GM18517 (cell line): ENCODE results near the gene MOV10.

Experiments used
- ATAC-seq: cut with Tn5 transposase; IDR thresholded peaks from one replicate; pipeline ENCODE4 v1.9.1; 2021; ENCODE audit warnings: mild to moderate bottlenecking, moderate library complexity; ENCODE audit not compliant: unreplicated experiment

Gene MOV10

DNA sequence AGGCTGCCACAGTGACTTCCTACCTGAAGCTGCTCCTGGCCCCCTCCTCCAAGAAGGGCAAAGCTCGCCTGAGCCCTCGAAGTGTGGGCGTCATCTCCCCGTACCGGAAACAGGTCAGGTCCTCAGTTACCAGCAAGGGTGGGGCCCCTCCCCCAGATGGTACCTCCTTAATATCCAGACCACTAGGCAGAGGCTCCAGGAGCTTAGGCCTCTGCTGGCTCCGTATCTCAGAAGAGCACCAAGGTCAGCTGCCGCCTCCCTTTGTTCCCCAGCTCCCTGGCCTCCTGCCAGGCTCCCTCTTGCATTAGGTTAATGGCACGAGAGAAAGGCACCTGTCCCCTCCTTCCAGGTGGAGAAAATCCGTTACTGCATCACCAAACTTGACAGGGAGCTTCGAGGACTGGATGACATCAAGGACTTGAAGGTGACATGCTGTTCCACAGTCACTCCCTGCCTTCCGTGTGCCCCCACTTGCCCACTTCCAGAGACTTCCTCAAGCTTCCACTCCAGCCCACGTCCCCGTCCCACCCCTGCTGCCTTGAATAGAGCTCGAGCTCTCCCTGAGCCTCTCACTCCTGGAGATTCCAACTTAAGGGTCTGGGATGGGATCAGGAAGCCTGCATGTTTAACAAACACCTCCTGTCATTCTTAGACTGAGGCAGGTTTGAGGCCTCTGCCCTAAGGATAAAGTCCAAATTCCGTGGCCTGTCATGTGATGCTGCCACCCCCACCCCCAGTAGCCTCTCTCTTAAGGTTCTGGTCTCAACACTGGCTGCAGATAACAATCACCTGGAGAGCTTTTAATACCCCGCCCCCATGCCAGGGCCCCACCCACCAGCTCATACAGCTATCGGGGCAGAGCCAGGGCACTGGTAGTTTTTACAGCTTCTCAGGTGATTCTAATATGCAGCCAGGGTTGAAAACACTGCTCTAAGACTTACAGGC is 24.2 kb downstream of the MOV10 start:
- ATAC-seq = no peak

DNA sequence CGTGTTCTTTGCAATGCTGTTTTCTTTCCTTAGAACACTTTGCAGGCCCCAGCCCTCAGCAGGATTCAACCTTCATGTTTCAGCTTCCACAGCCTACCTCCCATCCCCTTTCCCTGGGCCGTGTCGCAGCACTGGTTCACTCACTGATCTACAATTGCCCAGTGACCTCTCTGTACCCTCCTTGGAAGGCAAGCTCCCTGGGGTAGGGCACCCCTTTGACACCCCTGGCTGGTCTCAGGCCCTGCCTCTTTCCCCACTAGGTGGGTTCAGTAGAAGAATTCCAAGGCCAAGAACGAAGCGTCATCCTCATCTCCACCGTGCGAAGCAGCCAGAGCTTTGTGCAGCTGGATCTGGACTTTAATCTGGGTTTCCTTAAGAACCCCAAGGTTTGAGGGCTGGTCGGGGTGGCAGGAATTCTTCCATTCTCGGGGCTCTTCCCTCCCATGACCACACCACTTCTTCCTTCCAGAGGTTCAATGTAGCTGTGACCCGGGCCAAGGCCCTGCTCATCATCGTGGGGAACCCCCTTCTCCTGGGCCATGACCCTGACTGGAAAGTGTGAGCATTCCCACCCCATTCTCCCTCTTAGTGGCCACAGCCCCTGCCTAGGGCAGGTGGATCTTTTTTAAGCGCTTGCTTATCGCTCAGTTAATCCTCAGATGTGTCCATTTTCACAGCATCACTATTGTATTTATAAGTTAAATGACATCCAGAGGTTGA is 25.1 kb downstream of the MOV10 start:
- no peak for ATAC-seq

GRCh38 chr1:112700290-112701226 is 26.1 kb downstream of the MOV10 start:
- ATAC-seq = peak; percentile 42

DNA sequence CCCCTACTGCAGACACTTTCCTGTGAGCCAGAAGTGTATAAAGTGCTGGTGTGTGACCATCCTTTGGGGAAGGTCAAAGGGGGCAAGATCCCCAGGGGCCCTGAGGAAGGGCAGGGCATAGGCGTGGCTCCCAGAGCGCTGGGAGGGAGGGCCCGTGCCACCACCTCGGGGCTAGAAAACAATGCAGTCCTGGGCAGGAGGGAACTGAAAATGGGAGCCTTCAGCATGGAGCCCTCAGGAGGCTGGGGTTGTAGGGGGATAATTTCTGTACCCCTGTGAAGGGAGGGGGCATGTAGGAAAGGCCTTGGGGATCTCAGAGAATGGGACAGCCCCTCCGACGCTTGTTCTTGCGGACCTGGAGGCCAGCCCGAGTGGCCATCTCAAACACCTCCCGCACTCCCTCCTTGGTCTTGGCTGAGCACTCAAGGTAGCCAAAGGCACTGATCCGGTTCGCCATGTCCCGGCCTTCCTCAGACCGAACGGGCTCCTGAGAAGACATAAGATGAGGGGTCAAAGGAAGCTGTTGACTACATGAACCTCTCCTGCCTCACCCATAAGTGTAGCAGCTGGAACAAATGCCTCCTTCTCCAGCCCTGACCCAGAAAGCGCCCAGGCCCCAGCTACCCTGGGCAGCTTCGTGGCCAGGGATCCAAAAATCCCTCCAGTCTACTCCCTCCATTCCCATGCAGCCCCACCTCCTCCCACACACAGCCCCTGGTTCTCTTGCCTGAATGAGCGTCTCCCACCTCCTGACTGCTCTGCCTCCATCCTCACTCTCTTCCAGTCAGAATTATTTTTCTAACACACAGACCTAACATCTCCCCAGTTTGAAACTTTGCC is 27.0 kb downstream of the MOV10 start:
- ATAC-seq = no peak

DNA sequence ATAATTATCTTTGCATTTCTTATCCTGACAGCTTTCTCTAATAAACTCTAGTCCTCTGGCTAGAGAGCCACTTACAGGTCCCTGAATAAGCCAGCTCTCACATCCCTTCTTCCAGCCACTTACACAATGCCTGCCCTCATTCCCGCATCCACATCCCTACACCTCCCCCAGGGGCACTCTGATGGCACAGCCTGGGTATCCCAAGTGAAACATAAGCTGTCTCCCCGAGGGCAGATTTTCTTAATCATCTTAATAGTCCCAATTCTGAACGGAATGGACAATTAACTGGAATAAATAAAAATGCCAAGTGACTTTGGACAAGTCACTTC is 27.6 kb downstream of the MOV10 start:
- no peak for ATAC-seq

- no peak for ATAC-seq
These were observed 28.2 kb downstream of the MOV10 start for GRCh38 chr1:112702420-112703261.

- ATAC-seq = no peak
These were observed 29.2 kb downstream of the MOV10 start for GRCh38 chr1:112703706-112704105.

DNA sequence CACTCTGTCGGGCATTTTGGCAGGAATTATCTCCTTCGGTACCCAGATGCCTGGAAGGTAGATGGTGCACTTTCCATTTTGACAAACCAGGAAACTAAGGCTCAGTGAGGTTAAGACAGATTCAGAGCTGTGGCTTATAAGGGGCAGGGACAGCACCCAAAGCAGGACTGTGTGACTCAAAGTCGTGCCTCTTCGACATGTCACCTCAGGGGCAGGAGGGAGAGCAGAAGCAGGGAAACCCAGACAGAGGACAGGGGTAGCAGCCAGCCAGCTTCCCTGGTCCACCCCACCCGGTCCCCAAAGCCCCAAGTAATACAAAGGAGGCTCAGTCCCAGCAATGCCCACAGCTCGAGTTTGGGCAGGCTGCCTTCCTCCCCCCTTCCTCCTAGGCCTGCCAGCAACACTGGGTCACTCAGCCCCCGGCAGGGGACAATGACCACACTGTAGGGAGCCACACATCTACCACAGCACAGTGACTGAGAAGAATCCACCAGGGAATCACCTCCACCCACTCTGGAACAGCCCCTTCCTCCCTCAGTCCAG is 30.0 kb downstream of the MOV10 start:
- ATAC-seq = no peak

DNA sequence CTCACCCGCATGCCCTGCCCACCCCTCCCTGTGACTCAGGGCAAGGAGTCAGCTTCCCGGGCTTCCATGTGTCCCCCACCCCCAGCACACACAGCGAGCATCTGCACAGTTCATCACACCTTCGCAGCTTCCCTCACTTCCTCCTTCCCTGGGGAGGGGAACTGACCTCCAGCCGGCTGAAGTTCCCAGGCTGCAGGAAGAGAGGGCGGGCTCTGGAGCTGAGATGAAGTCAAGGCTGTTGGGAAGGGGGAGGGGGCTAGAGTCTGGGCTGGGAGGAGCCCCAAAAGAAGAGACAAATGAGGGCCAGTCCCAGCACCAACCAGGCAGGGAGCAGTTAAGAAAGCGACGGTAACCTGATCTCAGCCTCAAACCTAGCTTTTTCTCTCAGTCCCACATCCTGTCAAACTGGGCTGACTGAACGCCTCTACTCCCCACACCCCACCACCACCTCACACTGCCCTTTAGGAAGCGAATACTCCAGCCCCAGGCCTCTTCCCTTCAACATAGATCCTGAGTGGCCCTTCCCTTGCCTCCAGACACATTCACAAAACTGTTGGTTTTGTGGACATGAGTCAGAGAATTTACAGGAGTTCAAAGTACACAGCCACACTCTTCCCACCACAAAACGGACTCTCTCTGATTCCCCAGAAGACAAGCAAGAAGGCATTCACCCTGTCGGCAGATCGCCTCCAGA is 30.6 kb downstream of the MOV10 start:
- peak; percentile 51 for ATAC-seq

DNA sequence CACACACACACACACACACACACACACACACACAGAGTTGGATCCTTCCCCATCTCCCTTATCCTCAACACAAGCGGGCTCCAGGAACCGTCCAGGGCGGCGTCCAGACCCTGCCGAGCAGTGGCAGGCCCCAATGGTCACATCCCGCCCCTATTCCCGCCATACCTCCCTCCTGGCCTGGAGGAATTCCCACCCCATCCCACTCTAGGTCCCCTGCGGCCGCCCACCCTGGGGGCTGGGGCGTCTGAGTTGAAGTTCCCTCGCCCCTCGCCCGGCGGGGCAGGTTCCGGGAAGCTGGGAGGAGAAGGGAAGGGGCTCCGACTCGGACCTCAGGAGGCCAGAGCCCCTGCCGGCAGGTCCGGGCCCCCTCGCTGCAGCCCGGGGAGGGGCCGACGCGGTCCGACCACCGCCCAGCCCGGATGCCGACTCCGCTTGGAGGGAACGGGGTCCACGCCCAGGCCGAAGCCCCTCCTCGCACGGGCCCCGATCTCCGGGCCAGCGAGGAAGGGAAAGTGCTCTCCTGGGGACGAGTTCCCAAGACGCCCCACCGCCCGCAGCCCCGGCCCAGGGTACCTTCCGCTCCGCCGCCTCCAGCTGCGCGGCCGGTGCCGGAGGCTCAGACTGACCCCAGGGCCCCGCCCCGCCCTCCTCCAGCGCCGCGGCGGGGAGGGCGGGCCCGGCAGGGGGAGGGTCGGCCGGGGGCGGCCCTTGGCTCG is 32.2 kb downstream of the MOV10 start, which contains the start of gene RHOC:
Gene RHOC, minus strand, starts transcription at position 623 of the 716 bp plus-strand sequence. CDS start 3,328 bp downstream, outside the sequence.
- ATAC-seq = peak; percentile 55

DNA sequence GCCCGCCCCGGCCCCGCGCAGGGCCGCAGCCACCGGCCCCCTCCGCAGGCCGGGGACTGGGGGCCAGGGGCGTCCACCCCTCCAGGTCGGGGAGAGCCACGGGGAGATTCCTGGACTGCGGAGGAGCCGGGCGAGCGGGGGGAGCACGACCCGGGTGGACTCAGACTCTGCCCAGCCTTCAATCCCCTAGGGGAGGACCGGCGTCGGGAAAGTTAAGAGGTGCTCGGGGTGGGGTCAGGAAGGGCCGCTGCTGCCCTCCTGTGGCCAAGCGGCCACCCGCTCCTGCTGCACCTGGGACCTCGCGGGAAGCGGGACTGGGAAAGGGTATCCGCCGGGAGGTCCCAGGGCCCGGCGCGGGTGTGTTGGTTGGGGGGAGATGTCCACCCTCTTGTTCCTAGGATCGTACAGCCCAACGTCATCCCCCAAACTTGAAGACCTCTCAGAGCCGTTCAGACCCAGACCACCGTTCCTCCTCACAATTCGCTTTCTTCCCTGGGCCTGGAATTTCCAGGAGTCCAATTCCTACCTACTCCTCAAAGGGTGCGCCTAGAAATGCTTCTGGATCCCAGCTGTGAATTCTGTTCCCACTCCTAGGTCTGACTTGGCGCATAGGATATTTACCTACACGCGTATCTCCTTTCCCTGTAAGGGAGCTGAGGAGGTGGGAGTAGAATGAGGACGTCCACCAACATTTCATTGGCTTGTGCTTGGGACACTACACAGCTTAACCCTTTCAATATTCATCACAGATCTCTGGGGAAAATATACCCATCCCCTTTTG is 33.0 kb downstream of the MOV10 start:
- ATAC-seq = peak; percentile 61

DNA sequence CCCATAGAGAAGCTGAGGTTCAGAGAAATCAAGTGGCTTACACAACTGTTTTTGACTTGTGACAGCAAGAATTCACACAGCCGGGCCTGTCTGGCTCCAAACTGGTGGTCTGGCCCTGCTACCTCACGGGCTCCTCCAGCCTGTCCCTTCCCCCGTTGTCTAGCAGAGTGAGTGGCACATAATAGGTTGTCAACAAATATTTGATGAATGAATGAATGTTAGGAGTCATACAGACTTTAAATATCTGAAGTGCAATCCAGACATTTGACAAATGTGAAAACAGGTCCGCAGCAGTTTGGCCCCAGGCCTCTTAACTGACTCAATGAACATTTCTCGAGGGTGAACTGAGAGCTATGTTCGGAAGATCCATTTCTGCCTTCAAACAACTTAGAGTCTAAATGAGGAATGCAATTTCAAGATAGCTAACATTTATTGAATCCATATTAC is 33.6 kb downstream of the MOV10 start:
- ATAC-seq = no peak

- no peak for ATAC-seq
These were observed 34.0 kb downstream of the MOV10 start for GRCh38 chr1:112708489-112708888.

DNA sequence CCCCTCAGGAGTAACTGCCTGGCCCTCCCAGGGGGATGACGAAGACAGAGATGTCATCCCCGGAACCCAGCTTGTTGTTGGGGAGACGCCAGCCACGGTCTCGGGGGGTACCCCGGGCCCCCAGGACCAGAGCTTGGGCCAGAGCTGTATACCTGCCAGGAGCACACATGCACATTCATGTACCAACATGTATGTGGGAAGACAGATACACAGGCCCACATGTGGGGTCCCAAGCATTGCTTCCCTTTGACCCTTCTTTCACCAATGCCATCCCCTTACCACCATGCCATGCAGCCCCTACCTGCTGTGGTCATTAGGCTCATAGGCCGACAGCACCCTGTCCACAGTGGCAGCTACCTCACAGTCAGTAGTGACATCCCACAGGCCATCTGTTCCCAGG is 35.7 kb downstream of the MOV10 start:
- no peak for ATAC-seq

GRCh38 chr1:112710586-112710985 is 36.1 kb downstream of the MOV10 start:
- no peak for ATAC-seq

GRCh38 chr1:112711041-112711440 is 36.6 kb downstream of the MOV10 start:
- no peak for ATAC-seq

GRCh38 chr1:112711670-112712069 is 37.2 kb downstream of the MOV10 start:
- no peak for ATAC-seq
